GM18517 (cell line): Measurements from ENCODE around the gene NOC2L.

Experiments
- ATAC-seq: cut with Tn5 transposase; IDR thresholded peaks from one replicate; pipeline ENCODE4 v1.9.1; 2021; ENCODE audit warnings: mild to moderate bottlenecking, moderate library complexity; ENCODE audit not compliant: unreplicated experiment

Gene NOC2L

DNA sequence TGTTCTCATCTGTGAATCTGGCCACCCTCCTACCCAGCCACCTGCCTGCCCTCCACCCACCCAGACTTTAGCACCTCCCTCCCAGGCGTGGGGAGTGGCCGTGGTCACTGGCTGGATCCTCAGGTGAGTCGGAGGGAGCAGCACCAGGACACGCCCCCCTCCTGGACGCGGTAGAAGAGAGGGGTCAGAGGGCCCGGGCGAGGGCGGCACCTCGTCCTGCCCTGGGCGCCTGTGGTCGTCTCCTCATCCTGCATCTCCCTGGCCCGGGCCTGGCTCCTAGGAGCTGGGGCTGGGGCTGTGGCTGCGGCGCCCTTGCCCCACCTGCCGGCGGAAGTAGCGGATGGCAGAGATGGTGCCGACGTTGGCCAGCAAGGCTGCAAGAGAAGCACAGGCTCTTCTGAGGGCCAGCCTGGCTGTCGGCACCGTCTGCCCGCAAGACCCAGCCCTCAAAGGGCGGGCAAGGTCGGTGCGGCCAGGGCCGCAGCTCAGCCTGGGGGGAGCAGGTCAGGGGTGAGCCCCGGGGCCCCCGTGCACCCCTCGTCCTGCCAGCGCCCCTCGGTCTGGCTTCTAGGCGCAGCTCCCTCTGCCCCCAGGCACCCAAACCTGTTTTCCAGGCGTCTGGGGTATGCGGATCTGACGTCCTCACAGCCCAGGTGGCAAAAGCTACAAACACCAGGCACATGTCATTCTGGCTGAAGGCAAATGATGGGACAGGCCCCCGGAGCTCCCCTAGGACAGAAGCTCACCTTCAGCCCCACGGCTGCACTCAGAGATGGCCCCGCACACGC, 17.0 kb upstream of the NOC2L start:
- ATAC-seq: peak; percentile 55

DNA sequence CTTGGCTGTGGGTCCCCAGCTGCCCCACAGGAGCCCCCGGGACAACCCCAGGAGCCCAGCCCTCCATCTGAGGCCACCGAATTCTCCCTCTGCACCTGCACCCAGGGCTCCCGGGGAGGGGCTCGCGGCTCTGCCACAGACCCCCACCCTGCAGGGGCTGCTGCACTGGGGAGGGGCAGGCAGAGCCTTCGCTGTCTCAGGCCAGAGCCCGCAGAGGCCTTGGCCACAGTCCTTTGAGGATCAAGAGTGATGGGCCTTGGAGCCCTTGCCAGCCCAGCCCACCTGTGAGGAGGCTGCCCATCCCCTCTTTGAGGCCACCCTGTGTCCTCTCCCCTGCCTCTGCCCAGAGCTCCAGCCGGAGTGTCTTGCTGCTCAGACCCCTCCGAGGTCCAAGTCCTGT, 16.3 kb upstream of the NOC2L start:
- no peak for ATAC-seq

DNA sequence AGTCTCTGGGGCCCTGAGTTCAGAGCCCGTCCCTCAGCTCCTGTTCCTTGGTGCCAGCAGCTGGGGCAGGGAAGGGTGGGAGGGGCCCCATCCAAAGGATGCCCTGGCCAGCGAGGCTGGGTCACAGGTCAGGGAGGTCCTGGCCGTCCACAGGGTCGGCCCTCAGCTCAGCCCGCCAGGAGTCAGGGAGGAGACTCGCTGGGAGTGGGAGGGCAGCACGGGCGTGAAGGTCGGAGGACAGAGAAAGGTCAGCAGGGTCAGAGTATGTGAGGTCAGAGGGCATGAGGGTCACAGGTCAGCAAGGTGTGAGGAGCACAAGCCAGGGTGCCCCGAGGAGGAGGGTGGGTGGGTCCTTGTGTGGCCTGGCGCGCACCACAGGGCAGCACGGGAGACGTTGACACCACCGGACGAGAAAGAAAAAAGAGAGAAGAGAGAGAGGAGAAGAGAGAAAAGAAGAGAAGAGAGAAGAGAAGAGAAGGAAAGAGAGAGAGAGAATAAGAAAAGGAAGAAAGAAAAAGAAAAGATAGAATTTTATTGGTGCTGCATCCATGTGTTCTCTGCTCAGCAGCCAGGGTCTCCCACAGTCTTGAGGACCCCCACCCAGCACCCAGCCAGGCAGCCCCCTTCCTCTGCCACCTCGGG, 15.8 kb upstream of the NOC2L start:
- no peak for ATAC-seq

DNA sequence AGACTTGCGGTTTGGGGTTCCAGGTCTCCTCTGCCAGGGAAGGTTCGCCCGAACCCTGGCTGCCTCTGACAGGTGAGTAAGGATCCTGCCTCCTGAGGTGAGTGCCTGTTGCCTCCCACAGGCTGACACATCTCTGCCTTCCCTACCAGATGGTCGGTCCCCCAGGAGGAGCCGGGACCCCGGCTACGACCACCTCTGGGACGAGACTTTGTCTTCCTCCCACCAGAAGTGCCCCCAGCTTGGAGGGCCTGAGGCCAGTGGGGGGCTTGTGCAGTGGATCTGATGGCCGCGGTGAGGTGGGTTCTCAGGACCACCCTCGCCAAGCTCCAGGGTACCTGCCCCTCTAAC, 15.2 kb upstream of the NOC2L start:
- no peak for ATAC-seq

DNA sequence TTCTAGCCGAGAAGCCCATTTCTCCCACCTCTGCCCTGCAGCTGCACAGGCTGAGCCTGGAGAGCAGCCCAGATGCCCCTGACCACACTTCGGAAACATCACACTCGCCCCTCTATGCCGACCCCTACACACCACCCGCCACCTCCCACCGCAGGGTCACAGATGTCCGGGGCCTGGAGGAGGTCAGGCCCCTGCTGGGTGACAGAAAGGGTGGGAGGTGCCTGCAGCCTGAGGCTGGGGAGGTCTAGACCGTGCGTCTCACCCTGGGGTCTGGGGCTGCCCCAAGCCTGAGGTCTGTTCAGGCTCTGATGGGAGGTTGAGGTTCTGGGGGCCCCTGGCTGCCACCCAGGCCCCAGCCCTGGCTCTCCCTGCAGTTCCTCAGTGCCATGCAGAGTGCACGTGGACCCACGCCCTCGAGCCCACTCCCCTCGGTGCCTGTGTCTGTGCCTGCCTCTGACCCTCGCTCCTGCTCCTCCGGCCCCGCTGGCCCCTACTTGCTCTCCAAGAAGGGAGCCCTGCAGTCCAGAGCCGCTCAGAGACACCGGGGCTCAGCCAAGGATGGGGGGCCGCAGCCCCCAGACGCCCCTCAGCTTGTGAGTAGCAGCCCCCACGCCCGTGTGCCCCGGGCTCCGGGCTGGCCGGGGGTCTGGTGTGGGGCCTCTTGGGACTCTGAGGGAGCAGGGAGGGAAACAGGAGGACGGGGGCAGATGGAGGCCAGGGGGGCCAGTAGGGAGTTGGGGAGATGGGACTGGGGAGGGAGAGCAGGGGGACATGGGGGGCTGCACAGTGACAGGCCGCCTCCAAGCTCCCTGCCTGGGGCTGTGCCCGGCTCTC, 14.6 kb upstream of the NOC2L start:
- ATAC-seq: no peak

DNA sequence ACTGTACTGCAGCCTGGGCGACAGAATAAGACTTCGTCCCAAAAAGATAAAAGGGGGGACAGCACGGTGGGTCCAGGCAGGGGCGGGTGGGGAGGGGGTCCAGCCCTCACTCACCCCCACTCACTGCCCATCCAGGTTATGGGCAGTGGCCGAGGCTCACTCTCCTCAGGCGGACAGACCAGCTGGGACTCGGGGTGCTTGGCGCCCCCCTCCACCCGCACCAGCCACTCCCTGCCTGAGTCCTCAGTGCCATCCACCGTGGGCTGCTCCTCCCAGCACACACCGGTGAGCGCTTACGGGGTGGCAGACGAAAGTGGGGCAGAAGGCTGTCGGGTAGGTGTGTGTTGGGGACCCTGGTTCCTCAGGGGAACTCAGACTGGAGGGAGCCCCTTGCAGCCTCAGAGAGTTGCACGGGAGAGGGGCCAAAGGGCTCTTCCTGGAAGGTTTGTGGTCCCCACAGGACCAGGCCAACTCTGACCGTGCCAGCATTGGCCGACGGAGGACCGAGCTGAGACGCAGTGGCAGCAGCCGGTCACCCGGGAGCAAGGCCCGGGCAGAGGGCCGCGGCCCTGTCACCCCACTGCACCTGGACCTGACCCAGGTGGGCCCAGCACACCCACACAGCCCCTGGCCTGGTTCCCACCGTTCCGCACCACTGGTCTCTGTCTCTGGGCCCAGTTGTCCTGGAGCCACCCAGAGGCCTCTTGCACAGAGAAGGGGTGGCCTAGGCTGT, 13.8 kb upstream of the NOC2L start:
- no peak for ATAC-seq

DNA sequence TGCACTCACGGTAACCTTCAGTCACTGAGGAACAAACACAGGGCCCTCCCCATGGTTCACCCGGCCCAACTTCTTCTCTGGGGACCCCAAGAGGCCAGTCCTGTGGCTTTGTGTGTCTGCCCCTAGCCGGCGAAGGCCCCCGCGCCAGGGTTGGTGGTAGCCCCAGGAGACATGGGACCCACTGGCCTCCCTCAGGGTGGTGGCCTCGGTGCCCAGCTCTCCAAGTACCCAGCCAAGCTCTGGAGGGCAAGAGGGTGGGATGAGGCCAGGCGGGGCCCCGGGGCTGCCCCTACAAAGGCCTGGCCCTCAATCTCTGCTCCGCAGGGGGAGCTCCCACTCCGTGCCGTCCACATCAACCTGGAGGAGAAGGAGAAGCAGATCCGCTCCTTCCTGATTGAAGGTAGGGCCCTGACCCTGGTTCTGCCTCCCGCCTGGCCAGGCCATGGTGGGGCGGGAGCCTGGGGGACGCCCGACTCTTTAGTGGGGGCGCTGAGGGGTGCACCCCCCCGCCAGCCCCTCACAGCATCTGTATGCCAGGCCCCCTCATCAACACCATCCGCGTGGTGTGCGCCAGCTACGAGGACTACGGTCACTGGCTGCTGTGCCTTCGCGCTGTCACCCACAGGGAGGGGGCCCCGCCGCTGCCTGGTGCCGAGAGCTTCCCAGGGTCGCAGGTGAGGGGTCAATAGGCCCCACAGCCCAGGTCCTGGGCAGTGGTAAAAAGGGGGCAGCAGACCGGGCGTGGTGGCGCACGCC, 12.9 kb upstream of the NOC2L start:
- ATAC-seq: no peak

DNA sequence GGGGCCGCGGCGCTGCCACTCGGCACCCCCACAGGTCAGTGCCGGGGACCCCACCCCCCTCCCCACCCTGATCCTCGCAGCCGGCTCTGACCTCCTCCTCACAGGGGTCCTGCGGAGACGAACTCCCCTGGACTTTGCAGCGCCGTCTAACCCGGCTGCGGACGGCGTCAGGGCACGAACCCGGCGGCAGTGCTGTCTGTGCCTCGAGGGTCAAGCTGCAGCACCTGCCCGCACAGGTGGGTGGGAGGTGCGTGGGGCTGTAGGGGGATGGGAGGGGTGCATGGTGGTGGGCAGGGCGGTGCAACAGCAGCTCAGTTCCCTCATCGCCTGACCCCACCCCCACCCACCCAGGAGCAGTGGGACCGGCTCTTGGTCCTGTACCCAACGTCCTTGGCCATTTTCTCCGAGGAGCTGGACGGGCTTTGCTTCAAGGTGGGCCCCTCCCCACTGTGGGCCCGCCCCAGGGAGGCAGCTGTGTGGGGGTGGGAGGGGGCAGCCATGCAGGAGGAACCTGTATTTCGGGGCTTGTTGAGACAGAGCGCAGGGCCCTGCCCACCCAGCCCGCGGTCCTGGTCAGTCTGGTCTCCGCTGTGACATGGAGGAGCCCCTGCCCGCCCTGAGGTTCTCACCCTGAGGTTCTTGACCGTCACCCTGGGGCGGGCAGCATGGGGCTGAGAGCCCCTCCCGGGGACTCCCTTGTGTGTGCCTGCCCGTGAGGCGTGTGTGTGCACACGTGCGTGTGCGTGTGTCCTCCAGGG, 12.1 kb upstream of the NOC2L start:
- ATAC-seq: no peak

DNA sequence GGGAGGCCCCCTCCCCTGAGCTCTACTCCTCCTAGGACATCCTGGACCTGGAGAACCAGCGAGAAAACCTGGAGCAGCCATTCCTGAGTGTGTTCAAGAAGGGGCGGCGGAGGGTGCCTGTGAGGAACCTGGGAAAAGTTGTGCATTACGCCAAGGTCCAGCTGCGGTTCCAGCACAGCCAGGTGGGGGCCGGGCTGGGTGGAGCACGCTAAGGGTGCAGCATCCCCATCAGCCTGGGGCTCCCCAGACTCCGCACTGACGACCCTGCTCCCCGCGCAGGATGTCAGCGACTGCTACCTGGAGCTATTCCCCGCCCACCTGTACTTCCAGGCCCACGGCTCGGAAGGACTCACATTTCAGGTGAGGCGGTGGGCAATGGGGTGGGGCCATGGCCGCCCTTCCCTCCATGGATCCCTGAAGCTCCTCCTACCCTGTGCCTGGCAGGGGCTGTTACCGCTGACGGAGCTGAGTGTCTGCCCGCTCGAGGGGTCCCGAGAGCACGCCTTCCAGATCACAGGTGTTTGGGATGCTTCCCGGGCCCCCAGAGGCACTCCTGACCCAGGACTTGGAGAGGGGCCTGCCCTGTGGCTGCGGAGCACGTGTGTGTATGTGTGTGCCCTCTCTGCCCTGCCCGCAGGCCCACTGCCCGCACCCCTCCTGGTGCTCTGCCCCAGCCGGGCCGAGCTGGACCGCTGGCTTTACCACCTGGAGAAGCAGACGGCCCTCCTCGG, 11.4 kb upstream of the NOC2L start:
- no peak for ATAC-seq

DNA sequence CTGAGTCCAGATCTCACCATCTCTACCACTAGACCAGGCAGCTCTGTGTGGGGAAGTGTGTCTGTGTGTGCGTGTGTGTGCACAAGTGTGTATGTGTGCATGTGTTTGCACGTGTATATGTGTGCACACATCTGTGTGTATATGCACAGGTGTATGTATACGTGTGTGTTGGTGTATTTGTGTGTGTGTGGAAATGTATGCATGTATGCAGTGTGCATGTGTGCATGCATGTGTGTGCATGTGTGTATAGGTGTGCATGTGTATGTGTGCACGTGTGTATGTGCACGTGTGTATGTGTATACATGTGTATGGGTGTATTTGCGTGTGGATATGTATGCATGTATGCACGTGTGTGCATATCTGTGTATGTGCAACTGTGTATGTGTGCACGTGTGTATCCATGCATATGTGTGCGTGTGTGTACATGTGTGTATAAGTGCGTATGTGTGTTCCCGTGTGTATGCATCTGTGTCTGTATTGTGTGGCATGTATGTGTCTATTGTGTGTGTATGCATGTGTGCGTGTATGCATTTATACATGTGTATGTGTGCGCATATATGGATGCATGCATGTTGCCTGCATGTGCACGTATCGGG, 10.3 kb upstream of the NOC2L start:
- ATAC-seq: no peak

DNA sequence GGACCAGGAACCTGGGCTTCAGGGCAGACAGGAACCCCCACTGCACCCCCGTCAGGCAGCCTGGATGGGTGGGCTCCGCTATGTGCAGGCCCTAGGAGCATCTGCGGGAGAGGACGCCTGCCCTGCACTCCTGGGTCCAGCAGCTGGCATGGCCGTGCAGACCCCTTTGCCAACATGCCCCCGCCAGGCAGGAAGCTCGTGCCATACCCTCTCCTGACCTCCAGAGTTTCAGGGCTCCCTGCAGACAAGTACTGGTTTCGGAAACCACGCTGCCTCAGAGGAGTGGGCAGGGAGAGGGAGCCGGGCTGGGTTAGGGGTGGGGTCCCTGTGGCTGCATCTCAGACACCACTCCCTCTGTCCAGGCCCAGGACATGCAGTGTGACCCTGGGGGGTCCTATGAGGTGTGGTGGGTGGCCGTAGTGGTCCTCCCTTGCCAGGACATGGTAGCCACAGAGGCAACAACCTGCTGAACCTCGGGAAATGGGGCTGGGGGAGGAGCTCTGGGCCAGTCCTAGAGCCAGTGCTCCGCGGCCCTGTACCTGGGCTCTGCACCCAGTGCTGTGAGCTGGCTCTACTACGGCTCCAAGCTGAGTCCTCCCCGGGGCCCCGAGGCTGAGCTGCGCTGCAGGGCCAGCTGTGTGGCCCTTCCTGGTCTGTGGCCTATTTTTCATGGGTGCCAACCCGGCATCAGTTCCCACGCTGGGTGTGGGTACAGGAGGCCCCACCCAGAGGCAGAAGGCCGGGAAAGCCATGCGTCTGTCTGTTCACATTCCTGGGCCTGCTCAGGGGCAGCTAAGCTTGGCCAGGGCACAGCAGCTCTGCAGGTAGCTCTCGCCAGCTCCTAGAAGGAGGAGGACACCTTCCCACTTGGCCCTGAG, 8.6 kb upstream of the NOC2L start:
- ATAC-seq: no peak

DNA sequence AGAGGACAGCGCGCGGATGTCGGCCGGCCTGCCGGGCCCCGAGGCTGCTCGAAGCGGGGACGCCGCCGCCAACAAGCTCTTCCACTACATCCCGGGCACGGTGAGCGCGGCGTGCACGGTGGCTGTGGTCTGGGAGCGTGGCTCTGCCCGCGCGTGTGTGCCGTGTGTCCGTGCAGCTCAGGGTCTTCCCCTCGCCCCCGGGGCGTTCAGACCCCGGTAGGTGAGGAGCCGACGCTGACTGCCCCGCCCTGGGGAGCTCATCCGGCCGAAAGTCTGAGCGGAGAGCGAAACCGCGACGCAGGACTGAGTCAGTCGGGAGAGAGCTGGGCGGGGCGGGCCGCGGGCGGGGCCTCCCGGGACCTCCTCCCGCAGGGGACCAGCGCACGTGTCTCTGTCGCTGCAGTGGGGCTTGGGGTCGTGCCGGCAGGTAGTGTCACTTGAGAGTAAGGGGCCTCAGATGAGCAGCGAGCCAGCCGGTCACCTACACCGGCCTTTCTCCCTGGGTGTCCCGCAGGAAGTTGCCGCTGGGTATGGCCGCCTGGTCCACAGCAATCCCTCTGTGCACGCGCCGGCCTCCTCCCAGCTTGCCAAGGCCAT, 7.7 kb upstream of the NOC2L start:
- ATAC-seq: no peak

DNA sequence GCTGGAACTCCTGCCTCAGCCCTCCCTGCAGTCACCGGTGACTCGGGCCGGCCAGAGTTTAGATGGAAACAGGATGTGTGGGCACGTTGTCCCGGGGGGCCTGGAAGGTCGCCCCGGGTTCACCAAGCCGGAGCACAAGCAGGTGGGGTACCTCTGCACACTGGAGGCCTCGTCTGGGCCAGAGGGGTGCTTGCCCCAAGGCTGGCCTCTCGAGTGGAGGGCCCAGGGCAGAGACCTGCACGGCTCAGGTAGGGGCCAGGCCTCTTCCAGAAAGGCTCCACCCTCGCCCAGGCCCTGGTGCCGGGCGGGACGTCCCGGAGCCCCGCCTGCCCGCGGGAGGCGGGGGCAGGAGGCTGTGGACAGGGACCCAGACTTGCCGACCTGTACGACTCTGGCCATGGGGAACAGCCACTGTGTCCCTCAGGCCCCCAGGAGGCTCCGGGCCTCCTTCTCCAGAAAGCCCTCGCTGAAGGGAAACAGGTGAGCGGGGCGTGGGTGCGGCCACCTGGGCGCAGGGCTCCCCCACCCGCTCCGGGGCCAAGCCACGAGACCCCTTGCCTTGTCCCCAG, 7.2 kb upstream of the NOC2L start, which contains the start of gene PLEKHN1:
TSS of gene PLEKHN1 (plus strand) at position 348 of the 569 bp plus-strand sequence. CDS start at position 398, 50 bp downstream.
- ATAC-seq: no peak

DNA sequence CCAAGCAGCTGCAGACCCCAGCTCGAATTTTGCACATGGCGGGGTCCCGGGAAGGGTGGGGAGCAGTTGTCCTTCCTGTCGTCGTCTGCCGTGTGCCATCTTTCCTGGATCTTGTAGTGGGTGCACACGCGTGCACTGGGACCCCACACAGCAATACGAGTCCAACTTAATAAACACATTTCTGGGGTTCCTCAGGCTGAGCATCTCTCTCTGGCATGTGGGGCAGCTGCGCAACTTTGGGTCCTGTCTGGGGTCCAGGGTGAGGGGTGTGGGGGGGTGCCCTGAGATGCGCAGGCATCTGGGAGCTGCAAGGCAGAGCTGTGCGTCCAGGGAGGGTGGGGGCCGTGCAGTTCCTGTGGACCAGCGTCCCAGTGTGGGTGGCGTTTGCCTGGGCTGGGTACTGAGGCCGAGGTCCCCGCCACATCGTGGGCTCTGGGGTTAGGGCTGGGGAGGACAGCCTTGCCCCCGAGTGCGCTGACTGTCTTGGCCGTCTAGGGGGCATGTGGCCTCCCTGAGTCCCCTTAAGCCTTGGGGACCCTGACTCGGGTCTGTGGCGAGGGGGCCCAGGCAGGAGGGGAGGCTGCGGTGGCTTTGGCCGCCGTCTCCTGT, 6.6 kb upstream of the NOC2L start:
- ATAC-seq: no peak

DNA sequence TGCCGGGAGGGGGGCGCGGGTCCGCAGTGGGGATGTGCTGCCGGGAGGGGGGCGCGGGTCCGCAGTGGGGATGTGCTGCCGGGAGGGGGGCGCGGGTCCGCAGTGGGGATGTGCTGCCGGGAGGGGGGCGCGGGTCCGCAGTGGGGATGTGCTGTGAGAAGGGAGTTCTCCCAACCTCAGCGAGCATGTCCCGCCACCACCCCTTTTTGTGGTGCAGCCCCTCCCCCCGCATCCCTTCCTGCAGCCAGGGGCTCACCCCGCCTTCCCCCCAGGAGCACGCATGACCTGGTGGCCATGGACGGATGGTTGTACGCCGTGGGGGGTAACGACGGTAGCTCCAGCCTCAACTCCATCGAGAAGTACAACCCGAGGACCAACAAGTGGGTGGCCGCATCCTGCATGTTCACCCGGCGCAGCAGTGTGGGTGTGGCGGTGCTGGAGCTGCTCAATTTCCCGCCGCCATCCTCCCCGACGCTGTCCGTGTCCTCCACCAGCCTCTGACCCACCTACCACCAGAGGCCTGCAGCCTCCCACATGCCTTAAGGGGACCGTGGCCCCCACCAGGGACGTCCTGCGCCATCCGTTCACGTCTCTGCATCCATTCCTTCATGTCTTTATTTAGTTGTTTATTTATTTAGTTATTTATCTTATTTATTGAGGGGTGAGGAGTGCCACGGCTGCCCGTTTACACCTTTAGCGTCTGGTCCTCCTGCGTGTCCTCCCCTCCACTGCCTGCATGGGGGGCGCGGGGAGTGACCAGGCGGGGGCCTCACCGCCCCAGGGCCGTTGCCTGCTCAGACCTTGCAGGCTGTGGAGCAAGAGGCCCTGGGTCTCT, 5.9 kb upstream of the NOC2L start:
- ATAC-seq: no peak
